HEK293 (cell line): Measurements from ENCODE around the gene C1D.

ENCODE experiments used
- CTCF ChIA-PET: fragments of 350-600 bp; formaldehyde crosslinking; extraction: SDS; loops from one replicate; lab custom pipeline; 2021; ENCODE audit warnings: antibody characterized with exemption; lab: Yijun Ruan, JAX
- POLR2A ChIA-PET: fragments of 300-600 bp; formaldehyde crosslinking; extraction: SDS; loops from one replicate; lab custom pipeline; 2020; ENCODE audit warnings: antibody characterized with exemption, inconsistent platforms; lab: Yijun Ruan, JAX
- H3K27ac ChIP-seq: fragments of 200-500 bp; sonication (Bioruptor generic); 2 replicates; pipeline ENCODE4 v1.5.1; 2014; ENCODE audit warnings: low read depth, low read length, control low read depth, inconsistent platforms; ENCODE audit errors: extremely low read depth
- H3K36me3 ChIP-seq, 2 experiments: fragments of 200-500 bp in 1 of 2; sonication (Bioruptor generic) in 1 of 2; 1 replicate in 1 of 2; 2 replicates in 1 of 2; pipeline ENCODE4 v1.5.1; 2014 to 2017; ENCODE audit warnings: inconsistent platforms in 2 of 2, low read length in 2 of 2; ENCODE audit not compliant: control insufficient read depth in 2 of 2, insufficient read depth in 1 of 2
- H3K4me1 ChIP-seq: fragments of 200-500 bp; sonication (Bioruptor generic); 2 replicates; pipeline ENCODE4 v1.5.1; 2014; ENCODE audit warnings: mild to moderate bottlenecking, low read length, inconsistent platforms; ENCODE audit not compliant: control insufficient read depth, insufficient read depth
- H3K4me3 ChIP-seq: 2 replicates; pipeline ENCODE4 v1.5.1; 2011; ENCODE audit warnings: low read depth, mild to moderate bottlenecking, control low read depth, low read length, moderate library complexity
- H3K9me3 ChIP-seq: fragments of 200-500 bp; sonication (Bioruptor generic); 2 replicates; pipeline ENCODE4 v1.5.1; 2014; ENCODE audit warnings: low read depth, low read length, inconsistent platforms; ENCODE audit not compliant: control insufficient read depth, insufficient read depth
- CTCF ChIP-seq: fragments of 450-650 bp; formaldehyde crosslinking; IDR thresholded peaks from 2 replicates; pipeline ENCODE4 v1.5.1; 2016; ENCODE audit warnings: missing biosample characterization, missing genetic modification characterization
- FEZF1 ChIP-seq: fragments of 450-650 bp; formaldehyde crosslinking; IDR thresholded peaks from 2 replicates; pipeline ENCODE4 v1.5.1; 2016; ENCODE audit warnings: missing biosample characterization, missing genetic modification characterization
- GFI1B ChIP-seq: fragments of 450-650 bp; formaldehyde crosslinking; IDR thresholded peaks from 2 replicates; pipeline ENCODE4 v1.5.1; 2016; ENCODE audit warnings: missing biosample characterization, missing genetic modification characterization
- IKZF3 ChIP-seq: fragments of 450-650 bp; IDR thresholded peaks from 2 replicates; pipeline ENCODE4 v1.5.0; 2018; ENCODE audit warnings: missing biosample characterization, mild to moderate bottlenecking, missing genetic modification characterization, moderate library complexity
- PRDM6 ChIP-seq: fragments of 450-650 bp; formaldehyde crosslinking; IDR thresholded peaks from 2 replicates; pipeline ENCODE4 v1.5.1; 2017; ENCODE audit warnings: missing biosample characterization, missing genetic modification characterization
- WT1 ChIP-seq: fragments of 450-650 bp; formaldehyde crosslinking; IDR thresholded peaks from 2 replicates; pipeline ENCODE4 v1.5.1; 2016; ENCODE audit warnings: missing biosample characterization, missing genetic modification characterization
- ZBTB20 ChIP-seq: fragments of 450-650 bp; formaldehyde crosslinking; IDR thresholded peaks from 2 replicates; pipeline ENCODE4 v1.5.1; 2016; ENCODE audit warnings: missing biosample characterization, missing genetic modification characterization
- ZBTB26 ChIP-seq: fragments of 450-650 bp; formaldehyde crosslinking; optimal IDR thresholded peaks from 2 replicates; pipeline ENCODE3; 2016; ENCODE audit warnings: missing biosample characterization, mild to moderate bottlenecking, missing genetic modification characterization
- ZBTB8A ChIP-seq: fragments of 450-650 bp; formaldehyde crosslinking; IDR thresholded peaks from 2 replicates; pipeline ENCODE4 v1.5.1; 2016; ENCODE audit warnings: missing biosample characterization, missing genetic modification characterization
- ZNF19 ChIP-seq: fragments of 450-650 bp; formaldehyde crosslinking; IDR thresholded peaks from 2 replicates; pipeline ENCODE4; 2016; ENCODE audit warnings: missing biosample characterization, missing genetic modification characterization, low read depth
- ZNF280D ChIP-seq: fragments of 450-650 bp; formaldehyde crosslinking; IDR thresholded peaks from 2 replicates; pipeline ENCODE4 v1.5.1; 2016; ENCODE audit warnings: missing biosample characterization, missing genetic modification characterization
- ZNF366 ChIP-seq: fragments of 450-650 bp; formaldehyde crosslinking; conservative IDR thresholded peaks from 2 replicates; pipeline ENCODE4 v1.5.1; 2016; ENCODE audit warnings: missing biosample characterization, missing genetic modification characterization
- ZNF449 ChIP-seq: fragments of 450-650 bp; formaldehyde crosslinking; IDR thresholded peaks from 2 replicates; pipeline ENCODE4 v1.5.1; 2017; ENCODE audit warnings: missing biosample characterization, mild to moderate bottlenecking, missing genetic modification characterization, moderate library complexity
- ZNF501 ChIP-seq: fragments of 450-650 bp; formaldehyde crosslinking; IDR thresholded peaks from 2 replicates; pipeline ENCODE4 v1.5.1; 2016; ENCODE audit warnings: missing biosample characterization, missing genetic modification characterization
- ZNF654 ChIP-seq: fragments of 450-650 bp; formaldehyde crosslinking; IDR thresholded peaks from 2 replicates; pipeline ENCODE4 v1.5.1; 2016; ENCODE audit warnings: low read depth, missing biosample characterization, missing genetic modification characterization
- ZNF843 ChIP-seq: fragments of 450-650 bp; formaldehyde crosslinking; IDR thresholded peaks from 2 replicates; pipeline ENCODE4 v1.5.1; 2016; ENCODE audit warnings: missing biosample characterization, missing genetic modification characterization
- TF ChIP-seq, protein P1 (sequence below): fragments of 450-650 bp; formaldehyde crosslinking; IDR thresholded peaks from 2 replicates; pipeline ENCODE4; 2016; ENCODE audit warnings: missing biosample characterization, missing genetic modification characterization
- TF ChIP-seq, protein P2 (sequence below): fragments of 450-650 bp; formaldehyde crosslinking; IDR thresholded peaks from 2 replicates; pipeline ENCODE4 v1.5.1; 2016; ENCODE audit warnings: missing biosample characterization, missing genetic modification characterization
- TF ChIP-seq, protein P3 (sequence below): sonication (generic); formaldehyde crosslinking; IDR thresholded peaks from 2 replicates; pipeline ENCODE4 v1.8.1; 2022; ENCODE audit warnings: mild to moderate bottlenecking, moderate library complexity, missing genetic modification reagents
- TF ChIP-seq, protein P4 (sequence below): fragments of 450-650 bp; formaldehyde crosslinking; IDR thresholded peaks from 2 replicates; pipeline ENCODE4 v1.5.1; 2016; ENCODE audit warnings: missing biosample characterization, missing genetic modification characterization, low read depth

The C1D gene

GRCh38 chr2:68041704-68042245, 21.0 kb downstream of the C1D start:
- Histone ChIP-seq H3K4me1 (peaks cover 36% of the 10 kb centered on the region), H3K9me3 (no peaks in the 10 kb centered on the region), H3K36me3 (peaks cover 4% of the 10 kb centered on the region in 2 experiments; a peak in 2 of 3 replicates), H3K4me3 (no peak overlapping the region), H3K27ac (no peak overlapping the region)
- POLR2A ChIA-PET = no interaction called here
- CTCF ChIA-PET = no interaction called here
- TF ChIP-seq FEZF1 (tag by site-specific recombination) (peak; percentile 41), GFI1B (tag by site-specific recombination) (no peak), ZNF501 (tag by site-specific recombination) (no peak), PRDM6 (peak; percentile 79), ZNF19 (tag by site-specific recombination) (no peak), ZNF449 (tag by site-specific recombination) (no peak), ZNF654 (tag by site-specific recombination) (no peak), ZBTB8A (no peak), CTCF (tag by site-specific recombination) (no peak), ZBTB20 (tag by site-specific recombination) (no peak), ZNF280D (tag by site-specific recombination) (no peak), IKZF3 (tag by site-specific recombination) (no peak), WT1 (tag by site-specific recombination) (peak; percentile 86), ZNF843 (tag by site-specific recombination) (peak; percentile 65), ZBTB26 (tag by site-specific recombination) (no peak), ZNF366 (tag by site-specific recombination) (0 out of 2 replicates have a peak, but pooled peaks have one; percentile 29)
- TF ChIP-seq, protein P1, sequence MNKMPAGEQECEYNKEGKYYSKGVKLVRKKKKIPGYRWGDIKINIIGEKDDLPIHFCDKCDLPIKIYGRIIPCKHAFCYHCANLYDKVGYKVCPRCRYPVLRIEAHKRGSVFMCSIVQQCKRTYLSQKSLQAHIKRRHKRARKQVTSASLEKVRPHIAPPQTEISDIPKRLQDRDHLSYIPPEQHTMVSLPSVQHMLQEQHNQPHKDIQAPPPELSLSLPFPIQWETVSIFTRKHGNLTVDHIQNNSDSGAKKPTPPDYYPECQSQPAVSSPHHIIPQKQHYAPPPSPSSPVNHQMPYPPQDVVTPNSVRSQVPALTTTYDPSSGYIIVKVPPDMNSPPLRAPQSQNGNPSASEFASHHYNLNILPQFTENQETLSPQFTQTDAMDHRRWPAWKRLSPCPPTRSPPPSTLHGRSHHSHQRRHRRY (tag by site-specific recombination) = no peak
- TF ChIP-seq, protein P2, sequence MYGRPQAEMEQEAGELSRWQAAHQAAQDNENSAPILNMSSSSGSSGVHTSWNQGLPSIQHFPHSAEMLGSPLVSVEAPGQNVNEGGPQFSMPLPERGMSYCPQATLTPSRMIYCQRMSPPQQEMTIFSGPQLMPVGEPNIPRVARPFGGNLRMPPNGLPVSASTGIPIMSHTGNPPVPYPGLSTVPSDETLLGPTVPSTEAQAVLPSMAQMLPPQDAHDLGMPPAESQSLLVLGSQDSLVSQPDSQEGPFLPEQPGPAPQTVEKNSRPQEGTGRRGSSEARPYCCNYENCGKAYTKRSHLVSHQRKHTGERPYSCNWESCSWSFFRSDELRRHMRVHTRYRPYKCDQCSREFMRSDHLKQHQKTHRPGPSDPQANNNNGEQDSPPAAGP (tag by site-specific recombination) = no peak
- TF ChIP-seq, protein P3, sequence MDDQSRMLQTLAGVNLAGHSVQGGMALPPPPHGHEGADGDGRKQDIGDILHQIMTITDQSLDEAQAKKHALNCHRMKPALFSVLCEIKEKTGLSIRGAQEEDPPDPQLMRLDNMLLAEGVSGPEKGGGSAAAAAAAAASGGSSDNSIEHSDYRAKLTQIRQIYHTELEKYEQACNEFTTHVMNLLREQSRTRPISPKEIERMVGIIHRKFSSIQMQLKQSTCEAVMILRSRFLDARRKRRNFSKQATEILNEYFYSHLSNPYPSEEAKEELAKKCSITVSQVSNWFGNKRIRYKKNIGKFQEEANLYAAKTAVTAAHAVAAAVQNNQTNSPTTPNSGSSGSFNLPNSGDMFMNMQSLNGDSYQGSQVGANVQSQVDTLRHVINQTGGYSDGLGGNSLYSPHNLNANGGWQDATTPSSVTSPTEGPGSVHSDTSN (CRISPR knock-in tag) = no peak
- TF ChIP-seq, protein P4, sequence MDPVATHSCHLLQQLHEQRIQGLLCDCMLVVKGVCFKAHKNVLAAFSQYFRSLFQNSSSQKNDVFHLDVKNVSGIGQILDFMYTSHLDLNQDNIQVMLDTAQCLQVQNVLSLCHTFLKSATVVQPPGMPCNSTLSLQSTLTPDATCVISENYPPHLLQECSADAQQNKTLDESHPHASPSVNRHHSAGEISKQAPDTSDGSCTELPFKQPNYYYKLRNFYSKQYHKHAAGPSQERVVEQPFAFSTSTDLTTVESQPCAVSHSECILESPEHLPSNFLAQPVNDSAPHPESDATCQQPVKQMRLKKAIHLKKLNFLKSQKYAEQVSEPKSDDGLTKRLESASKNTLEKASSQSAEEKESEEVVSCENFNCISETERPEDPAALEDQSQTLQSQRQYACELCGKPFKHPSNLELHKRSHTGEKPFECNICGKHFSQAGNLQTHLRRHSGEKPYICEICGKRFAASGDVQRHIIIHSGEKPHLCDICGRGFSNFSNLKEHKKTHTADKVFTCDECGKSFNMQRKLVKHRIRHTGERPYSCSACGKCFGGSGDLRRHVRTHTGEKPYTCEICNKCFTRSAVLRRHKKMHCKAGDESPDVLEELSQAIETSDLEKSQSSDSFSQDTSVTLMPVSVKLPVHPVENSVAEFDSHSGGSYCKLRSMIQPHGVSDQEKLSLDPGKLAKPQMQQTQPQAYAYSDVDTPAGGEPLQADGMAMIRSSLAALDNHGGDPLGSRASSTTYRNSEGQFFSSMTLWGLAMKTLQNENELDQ = no peak
